HT1080 (cell line): Measurements from ENCODE around the gene SLC39A7. TPM values are rescaled to one million over a fixed set of nuclear protein-coding genes. Genes with fewer than 3 reads are reported as not detected.

Experiments used
- DNase-seq: peaks from one replicate; pipeline ENCODE4 v3.0.0-alpha.2; 2015; ENCODE audit warnings: low read depth
- total RNA-seq: library from RNA; depleted of rRNA; stranded (reverse); fragments of >200 nt; shearing (Covaris generic); gene quantifications from 2 replicates; pipeline ENCODE4 v1.2.3, GENCODE V29; 2014

SLC39A7 gene
- total RNA-seq, 1 experiment from 2014 or later, result 121 TPM

- DNase-seq, result no peak
Observed at GRCh38 chr6:33204165-33204414, 3.4 kb downstream of the SLC39A7 start.

GRCh38 chr6:33204415-33205190, 3.9 kb downstream of the SLC39A7 start, which contains the start of gene HSD17B8:
TSS of gene HSD17B8 (plus strand) at chr6:33204655. CDS start at chr6:33204669, 14 bp downstream.
- DNase-seq, result peak; percentile 83

DNA sequence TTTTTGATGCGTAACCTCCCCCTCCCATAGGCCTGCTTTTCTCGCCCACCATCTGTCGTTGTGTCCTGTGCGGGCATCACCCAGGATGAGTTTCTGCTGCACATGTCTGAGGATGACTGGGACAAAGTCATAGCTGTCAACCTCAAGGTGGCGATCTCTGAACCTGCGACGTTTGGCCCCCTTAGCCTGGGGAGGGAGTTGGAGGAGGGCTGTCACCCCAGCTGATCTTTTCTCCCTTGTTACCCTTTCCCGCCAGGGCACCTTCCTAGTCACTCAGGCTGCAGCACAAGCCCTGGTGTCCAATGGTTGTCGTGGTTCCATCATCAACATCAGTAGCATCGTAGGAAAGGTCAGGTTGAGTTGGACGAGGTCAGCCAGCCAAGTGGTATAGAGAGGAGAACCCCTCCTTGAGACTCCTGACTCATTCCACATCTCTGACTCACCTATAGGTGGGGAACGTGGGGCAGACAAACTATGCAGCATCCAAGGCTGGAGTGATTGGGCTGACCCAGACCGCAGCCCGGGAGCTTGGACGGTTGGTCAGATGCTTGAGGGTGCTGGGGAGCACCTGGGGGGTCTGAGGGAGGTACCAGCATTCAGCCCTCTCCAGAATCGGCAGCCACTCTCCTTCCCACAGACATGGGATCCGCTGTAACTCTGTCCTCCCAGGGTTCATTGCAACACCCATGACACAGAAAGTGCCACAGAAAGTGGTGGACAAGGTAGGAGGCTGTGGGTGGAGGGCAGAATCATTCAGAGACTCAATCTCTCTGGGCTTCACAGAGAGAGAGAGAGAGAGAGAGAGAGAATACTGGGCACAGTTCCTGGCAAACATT, 4.7 kb downstream of the SLC39A7 start:
- peak; percentile 90 for DNase-seq

DNA sequence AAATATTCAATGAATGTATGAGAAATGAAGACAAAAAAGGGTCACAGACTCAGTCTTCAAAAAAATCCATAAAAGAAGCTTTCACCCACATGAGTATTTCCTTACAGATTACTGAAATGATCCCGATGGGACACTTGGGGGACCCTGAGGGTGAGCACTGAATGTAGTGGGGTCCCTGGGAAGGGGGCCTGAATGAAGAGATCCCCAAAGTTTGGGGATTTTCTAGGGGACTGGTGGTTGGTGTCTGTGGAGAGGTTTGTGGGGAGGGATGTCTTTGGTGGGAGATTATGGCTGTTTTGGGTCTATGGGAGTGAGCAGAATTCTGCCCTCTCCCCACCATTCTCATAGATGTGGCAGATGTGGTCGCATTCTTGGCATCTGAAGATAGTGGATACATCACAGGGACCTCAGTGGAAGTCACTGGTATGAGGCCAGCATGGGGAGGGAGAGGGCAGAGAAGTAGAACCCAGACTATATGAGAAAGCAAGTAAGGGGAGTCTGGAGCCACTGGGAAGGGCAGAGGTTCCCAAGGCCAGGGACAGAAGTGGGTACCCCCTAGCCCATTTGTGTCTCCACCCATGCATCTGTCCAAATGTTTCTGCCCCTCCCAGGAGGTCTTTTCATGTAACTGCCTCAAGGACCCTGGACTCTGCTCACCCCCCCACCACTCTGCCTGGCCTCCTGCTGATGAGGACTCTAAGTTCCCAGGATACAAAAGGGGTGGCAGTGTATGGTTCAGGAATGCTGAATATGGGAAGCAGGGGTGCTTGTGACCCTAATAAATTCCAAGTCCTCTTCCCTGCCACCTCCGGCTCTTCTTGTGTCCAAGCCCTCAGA, 5.6 kb downstream of the SLC39A7 start:
- no peak for DNase-seq

DNA sequence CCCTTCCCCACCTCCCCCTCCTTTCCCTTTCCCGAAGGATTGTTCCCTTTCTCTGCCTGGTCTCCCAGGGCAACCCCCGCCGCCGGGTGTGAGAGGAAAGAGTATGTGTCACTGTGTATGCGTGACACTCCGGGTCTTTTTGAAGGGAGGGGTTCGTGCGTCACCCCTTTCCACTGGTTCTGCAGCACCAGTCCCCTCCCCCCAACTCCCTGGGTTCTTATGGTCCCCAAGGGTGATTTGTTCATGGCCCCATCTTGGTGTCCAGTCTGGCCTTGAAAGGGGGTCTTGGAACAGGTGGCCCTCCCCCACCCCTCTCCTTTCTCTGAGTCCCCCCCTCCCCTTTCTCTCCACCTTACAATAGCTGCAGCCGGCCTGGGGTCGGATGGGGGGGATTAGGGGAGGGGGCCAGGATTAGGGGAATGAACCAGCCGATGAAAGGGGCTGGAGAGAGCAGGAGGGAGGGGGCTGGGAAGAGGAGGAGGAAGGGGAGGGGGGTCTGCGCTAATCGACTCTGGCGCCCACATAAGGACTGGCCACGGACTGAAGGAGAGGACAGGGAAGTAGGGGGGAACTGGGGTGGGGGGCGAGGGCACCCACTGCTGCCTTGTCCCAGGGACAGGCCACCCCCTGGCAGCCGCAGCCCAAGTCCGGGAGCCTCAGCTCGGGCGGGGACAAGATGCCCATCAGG, 6.3 kb downstream of the SLC39A7 start:
- peak; percentile 73 for DNase-seq

DNA sequence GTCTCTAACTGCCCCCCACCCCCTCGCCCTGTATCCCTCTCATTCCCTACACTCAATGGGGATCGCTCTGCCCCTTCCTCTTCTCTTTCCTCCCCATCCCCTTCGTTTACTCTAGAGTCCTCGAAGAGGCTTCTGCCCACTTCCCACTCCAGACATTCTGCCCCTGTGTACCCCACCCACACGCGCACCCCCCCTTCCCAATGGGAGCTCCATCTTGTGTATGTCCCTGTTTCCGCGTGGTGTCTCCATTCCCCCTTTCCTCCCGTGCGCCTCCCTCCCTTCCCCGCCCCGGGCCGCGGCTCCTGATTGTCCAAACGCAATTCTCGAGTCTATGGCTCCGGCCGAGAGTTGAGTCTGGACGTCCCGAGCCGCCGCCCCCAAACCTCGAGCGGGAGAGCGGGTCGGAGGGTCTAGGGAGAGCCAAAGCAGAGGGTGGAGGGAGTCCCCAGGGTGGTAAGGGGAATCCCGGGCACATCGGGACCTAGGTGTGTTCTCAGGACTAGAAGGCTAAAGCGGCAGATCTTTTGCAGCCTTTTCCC, 7.0 kb downstream of the SLC39A7 start:
- no peak for DNase-seq

GRCh38 chr6:33208091-33208967, 7.7 kb downstream of the SLC39A7 start, which contains the start of gene RING1:
TSS of gene RING1 (plus strand) at chr6:33208500. CDS start at chr6:33208823, 323 bp downstream.
- DNase-seq, result peak; percentile 52

DNA sequence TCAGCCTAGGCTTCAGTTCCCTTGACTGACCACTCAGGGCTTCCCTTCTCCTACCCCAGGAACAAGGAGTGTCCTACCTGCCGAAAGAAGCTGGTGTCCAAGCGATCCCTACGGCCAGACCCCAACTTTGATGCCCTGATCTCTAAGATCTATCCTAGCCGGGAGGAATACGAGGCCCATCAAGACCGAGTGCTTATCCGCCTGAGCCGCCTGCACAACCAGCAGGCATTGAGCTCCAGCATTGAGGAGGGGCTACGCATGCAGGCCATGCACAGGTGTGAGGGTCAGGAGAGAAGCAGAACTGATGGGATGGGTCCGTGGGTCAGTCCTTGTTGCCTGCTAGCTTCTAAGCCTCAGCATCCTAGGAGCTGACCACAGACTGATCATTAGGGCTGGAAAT, 9.2 kb downstream of the SLC39A7 start:
- DNase-seq, result no peak

DNA sequence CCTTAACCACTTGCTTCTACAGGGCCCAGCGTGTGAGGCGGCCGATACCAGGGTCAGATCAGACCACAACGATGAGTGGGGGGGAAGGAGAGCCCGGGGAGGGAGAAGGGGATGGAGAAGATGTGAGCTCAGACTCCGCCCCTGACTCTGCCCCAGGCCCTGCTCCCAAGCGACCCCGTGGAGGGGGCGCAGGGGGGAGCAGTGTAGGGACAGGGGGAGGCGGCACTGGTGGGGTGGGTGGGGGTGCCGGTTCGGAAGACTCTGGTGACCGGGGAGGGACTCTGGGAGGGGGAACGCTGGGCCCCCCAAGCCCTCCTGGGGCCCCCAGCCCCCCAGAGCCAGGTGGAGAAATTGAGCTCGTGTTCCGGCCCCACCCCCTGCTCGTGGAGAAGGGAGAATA, 10.5 kb downstream of the SLC39A7 start:
- no peak for DNase-seq

GRCh38 chr6:33211666-33212422, 11.2 kb downstream of the SLC39A7 start:
- no peak for DNase-seq

DNA sequence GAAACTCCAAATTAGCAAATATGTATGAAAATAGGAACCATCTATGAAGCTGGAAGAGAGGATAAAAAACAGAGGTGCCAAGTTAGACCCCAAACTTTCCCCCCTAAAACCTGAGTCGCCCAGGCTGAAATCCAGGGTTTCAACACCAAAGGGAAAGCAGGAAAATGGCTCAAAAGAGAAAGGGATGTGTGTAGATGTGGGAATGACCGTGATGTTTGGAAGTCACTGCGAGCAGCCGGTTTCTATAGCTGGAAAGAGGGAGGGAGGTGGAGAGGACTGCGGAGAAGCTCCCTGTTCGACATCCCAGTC, 12.1 kb downstream of the SLC39A7 start:
- DNase-seq, result no peak

- DNase-seq, result no peak
Observed at GRCh38 chr6:33213166-33213988, 12.7 kb downstream of the SLC39A7 start.

DNA sequence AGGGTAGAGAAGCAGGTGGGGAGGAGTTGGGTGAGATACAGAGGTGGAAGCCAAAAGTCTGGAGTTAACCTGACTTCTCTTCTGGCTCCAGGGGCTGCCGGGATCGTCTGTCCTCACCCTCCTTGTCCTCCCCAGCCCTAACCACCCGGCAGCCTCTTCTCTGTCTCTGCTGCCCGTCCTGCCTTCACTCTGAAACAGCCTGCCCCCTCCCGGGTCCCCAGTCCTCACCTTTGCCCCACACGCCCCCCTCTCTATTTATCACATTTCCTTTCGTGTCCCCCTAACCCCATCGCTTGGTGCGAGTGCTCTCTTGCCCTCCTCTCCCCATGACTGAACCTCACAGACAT, 13.3 kb downstream of the SLC39A7 start:
- DNase-seq, result no peak

GRCh38 chr6:33215271-33216116, 14.8 kb downstream of the SLC39A7 start:
- DNase-seq, result no peak

GRCh38 chr6:33216117-33216649, 15.5 kb downstream of the SLC39A7 start:
- DNase-seq, result no peak

DNA sequence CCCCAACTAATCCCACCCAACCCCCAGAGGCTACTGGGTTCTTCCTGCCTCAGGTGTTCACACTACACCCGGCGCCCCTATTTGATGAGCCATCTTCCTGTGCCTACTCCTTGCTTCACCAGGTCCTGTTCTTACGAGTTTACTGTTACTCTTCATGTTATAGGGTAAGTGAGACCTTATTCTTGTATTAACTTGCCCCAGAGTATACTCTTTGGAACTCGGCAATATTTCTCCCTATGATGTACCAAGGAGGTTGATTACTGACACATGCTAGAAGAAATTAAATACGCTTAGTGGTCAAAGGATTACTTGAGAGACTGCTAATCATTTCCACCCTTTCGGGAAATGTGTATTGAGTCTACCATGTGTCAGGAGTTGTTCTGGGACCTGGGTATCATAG, 16.6 kb downstream of the SLC39A7 start:
- no peak for DNase-seq

GRCh38 chr6:33217681-33218080, 17.0 kb downstream of the SLC39A7 start:
- no peak for DNase-seq
